Stimulated activated naive CD8-positive, alpha-beta T cell treated with anti-CD3 and anti-CD28 coated beads, Interleukin-15, amount 100 ng/mL, for 72 hours (primary cell): ENCODE results near the gene MEIS1.
"Not testable (repeated sequence)": the region's sequence is repeated elsewhere in the genome, so short reads cannot be mapped to it uniquely, and the experiment has no call there.

Source experiments
- ATAC-seq: fragments of 150-1000 bp; cut with Tn5 transposase; 2 replicates; pipeline ENCODE4 v1.10.0; 2021; ENCODE audit warnings: mild to moderate bottlenecking, moderate library complexity
- DNase-seq, 2 donors: peaks; one replicate each; pipeline ENCODE4 v3.0.0; 2021 to 2022
- H3K27ac Mint-ChIP-seq, 2 donors: one replicate each; pipeline ENCODE4 v1.8.0; 2022; ENCODE audit warnings: mild to moderate bottlenecking in 2 of 2, mixed read lengths in 2 of 2, moderate library complexity in 2 of 2
- H3K27me3 Mint-ChIP-seq: one replicate; pipeline ENCODE4 v1.8.0; 2022; ENCODE audit warnings: mixed read lengths
- H3K4me1 Mint-ChIP-seq: one replicate; pipeline ENCODE4 v1.8.0; 2022; ENCODE audit warnings: mild to moderate bottlenecking, mixed read lengths
- H3K4me3 Mint-ChIP-seq, 2 donors: one replicate each; pipeline ENCODE4 v1.8.0; 2022; ENCODE audit warnings: mild to moderate bottlenecking in 2 of 2, mixed read lengths in 2 of 2, moderate library complexity in 1 of 2
- H3K9me3 Mint-ChIP-seq, 2 donors: one replicate each; pipeline ENCODE4 v1.8.0; 2022; ENCODE audit warnings: mixed read lengths in 2 of 2

MEIS1 gene

DNA sequence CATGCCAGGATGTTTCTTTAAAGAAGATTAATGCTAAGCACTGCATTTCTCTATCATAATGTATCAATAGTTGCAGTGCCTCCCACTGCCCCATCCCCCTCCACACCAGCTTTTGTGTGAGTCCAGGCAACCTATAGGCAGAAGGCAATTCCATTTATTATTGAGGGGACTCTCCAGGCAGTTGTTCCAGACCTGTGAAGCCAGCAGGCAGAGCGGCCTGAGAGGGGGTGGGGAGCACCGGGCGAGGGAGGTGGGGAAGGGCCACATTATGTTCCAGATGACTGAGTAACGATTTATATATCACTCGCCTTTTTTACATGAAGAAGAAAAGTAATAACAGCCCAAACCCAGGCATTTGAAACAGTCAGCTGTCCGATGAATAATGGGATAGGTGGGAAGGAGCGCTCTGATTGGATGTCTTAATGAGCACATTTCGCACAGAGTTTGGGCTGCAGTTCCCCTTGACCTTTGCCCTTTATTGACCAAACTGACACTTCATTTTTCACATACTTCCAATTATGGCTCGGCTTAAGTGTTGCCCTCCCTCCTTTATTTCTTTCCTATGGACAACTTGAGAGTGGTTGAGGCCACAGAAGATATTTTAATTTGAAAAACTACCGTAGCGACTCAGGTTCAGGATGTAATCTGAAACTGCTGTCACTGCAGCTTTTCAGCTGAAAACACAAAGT, 34.4 kb downstream of the MEIS1 start:
- Mint-ChIP-seq H3K4me3 (no peak overlapping the region), H3K27me3 (no peaks in the 10 kb centered on the region), H3K4me1 (no peaks in the 10 kb centered on the region), H3K27ac (no peak overlapping the region), H3K9me3 (no peaks in the 10 kb centered on the region)
- no peak for ATAC-seq
- DNase-seq, result no peak

DNA sequence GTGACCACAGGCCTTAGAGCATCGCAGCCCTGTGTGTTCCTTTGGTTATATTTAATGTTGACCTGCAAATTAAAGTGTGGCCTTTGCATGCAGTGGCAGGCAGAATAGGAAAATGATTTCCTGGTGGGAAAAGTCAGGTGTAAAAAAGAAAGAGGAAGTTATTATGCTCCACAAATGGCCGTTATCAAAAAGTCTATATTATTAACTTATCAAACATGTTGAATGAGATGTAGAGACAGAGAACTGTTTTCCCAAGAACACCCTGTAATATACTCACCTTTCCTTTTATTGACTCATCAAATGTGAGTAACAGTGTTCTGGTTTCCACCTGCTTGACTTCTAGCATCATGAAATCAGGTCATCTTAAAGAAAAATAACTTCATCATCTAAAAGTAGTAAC, 35.3 kb downstream of the MEIS1 start:
- Mint-ChIP-seq H3K9me3 (no peaks in the 10 kb centered on the region), H3K4me1 (no peaks in the 10 kb centered on the region), H3K4me3 (no peak overlapping the region), H3K27me3 (no peaks in the 10 kb centered on the region), H3K27ac (no peak overlapping the region)
- DNase-seq (no peak), ATAC-seq (no peak)

DNA sequence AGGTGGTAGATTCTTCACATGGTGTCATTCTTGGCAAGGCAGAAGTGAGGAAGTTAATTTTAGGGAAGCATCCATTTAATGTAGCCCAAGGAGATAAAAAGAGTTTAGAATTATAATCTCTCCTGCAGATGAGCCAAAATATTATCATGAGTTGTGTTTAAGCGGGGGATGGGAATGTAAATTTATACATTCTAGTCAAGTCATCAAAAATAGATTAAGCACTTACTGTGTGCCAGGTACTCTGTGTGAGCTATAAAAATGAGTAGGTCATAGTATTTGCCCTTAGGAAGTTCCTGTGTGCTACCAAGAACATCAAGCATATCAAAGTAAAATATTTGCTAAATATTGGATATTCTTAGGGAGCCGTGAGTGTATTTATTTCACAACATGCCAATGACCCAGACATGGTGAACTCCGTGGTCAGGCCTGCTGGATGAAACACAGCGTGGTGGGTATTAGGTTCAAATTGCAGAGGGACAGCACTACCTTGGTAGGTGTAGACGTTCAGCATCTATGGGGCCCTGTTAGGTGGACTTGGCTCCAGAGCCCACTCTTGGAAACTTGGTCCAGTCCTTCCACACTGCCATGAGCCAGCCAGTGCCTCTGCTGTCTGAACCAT, 37.4 kb downstream of the MEIS1 start:
- no peaks in the 10 kb centered on the region for H3K9me3 Mint-ChIP-seq
- no peak overlapping the region for H3K27ac Mint-ChIP-seq
- DNase-seq (no peak), ATAC-seq (no peak)
- no peak overlapping the region for H3K4me3 Mint-ChIP-seq
- no peaks in the 10 kb centered on the region for H3K4me1 Mint-ChIP-seq
- H3K27me3 Mint-ChIP-seq, result no peaks in the 10 kb centered on the region

- no peaks in the 10 kb centered on the region for H3K27me3 Mint-ChIP-seq
- peak overlapping the region in 1 of 2 donors; percentile 1 for H3K27ac Mint-ChIP-seq
- ATAC-seq (no peak), DNase-seq (no peak)
- H3K4me1 Mint-ChIP-seq, result no peaks in the 10 kb centered on the region
- H3K4me3 Mint-ChIP-seq, result no peak overlapping the region
- no peaks in the 10 kb centered on the region for H3K9me3 Mint-ChIP-seq
These were observed 42.4 kb downstream of the MEIS1 start for GRCh38 chr2:66477135-66477842.

- H3K4me1 Mint-ChIP-seq, result no peaks in the 10 kb centered on the region
- H3K27me3 Mint-ChIP-seq, result no peaks in the 10 kb centered on the region
- no peaks in the 10 kb centered on the region for H3K9me3 Mint-ChIP-seq
- no peak overlapping the region for H3K27ac Mint-ChIP-seq
- no peak overlapping the region for H3K4me3 Mint-ChIP-seq
- no peak for DNase-seq
- ATAC-seq, result no peak
These were observed 43.4 kb downstream of the MEIS1 start for GRCh38 chr2:66478299-66478698.

DNA sequence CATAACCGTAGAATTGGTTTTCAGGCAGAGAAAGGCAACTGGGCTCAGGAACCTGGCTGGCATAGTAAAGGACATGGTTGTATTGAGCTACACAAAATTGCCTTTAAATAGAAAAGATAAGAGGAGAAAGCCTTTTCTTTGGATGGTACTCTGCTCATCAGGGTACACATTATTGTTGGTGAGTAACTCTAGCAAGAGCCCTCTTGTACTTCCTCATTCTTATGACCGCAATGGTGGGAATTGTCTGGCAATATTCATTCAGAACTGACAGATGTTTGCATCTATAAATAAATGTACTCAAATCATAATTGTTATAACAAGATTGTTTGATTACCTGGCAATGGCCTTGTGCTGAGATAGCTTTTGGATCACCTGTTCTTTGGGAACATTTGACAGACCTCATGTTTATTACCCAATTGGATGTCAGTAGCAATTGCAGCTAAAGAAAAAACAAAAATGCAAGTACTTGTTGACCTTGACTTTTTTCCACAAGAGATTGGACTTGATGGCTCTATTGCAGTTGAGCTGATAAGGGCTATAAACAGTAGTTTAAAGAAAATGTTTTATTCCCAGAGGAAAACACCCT, 43.9 kb downstream of the MEIS1 start:
- H3K4me1 Mint-ChIP-seq, result no peaks in the 10 kb centered on the region
- H3K27ac Mint-ChIP-seq, result no peak overlapping the region
- H3K9me3 Mint-ChIP-seq, result no peaks in the 10 kb centered on the region
- H3K27me3 Mint-ChIP-seq, result no peaks in the 10 kb centered on the region
- ATAC-seq, result no peak
- no peak for DNase-seq
- no peak overlapping the region for H3K4me3 Mint-ChIP-seq

DNA sequence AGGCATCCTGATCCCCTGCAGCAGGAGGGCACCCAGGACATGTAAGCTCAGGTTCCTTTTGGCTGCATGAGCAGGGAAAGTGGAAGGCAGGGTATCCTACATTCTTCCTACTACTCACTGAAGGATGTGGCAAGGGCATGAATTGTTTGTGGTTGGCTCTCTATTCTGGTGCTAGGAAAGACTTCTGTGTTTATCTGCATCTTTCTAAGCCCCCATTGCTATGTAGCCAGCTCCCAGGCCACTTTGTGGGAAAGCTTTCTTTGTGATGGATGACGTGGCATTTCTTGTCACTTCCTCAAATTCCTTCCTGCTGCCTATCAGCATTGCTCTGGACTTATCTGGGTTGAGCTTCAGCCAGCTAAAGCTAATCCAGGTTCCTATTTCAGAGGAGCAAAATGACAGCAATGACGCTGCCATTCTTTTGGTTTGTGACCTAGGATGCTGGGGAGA, 46.2 kb downstream of the MEIS1 start:
- H3K27ac Mint-ChIP-seq, result no peak overlapping the region
- no peak for DNase-seq
- H3K27me3 Mint-ChIP-seq, result no peaks in the 10 kb centered on the region
- H3K4me1 Mint-ChIP-seq, result no peaks in the 10 kb centered on the region
- ATAC-seq, result no peak
- H3K9me3 Mint-ChIP-seq, result peaks cover 0 to 9% of the 10 kb centered on the region in 2 donors
- no peak overlapping the region for H3K4me3 Mint-ChIP-seq

GRCh38 chr2:66485252-66485651, 50.3 kb downstream of the MEIS1 start:
- not testable (repeated sequence) for H3K4me3 Mint-ChIP-seq, H3K4me1 Mint-ChIP-seq, DNase-seq, H3K9me3 Mint-ChIP-seq, H3K27ac Mint-ChIP-seq, ATAC-seq, H3K27me3 Mint-ChIP-seq

DNA sequence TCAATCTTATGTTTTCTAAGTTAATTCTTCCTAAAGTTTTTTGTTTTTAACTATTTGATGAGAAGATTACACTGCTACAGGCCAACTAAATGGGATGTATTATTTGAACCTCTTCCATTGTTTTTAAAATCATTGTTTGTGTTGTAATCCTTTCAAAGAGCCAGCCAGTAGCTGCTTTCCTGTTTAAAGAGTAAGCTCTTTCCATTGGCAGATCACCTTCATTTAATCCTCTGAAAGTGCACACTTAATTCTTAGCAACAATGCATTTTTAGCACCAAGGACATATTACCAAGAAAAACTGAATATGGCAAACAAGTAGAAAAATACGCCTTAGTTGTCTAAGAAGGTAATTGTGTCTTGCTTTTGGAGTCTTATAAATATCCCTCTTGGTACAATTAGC, 54.0 kb downstream of the MEIS1 start:
- Mint-ChIP-seq H3K4me3 (no peak overlapping the region), H3K27me3 (no peaks in the 10 kb centered on the region), H3K4me1 (no peaks in the 10 kb centered on the region), H3K27ac (no peak overlapping the region), H3K9me3 (peaks cover 0 to 9% of the 10 kb centered on the region in 2 donors)
- DNase-seq, result no peak
- no peak for ATAC-seq

GRCh38 chr2:66489436-66489835, 54.5 kb downstream of the MEIS1 start:
- Mint-ChIP-seq H3K27ac (no peak overlapping the region), H3K27me3 (no peaks in the 10 kb centered on the region), H3K4me3 (no peak overlapping the region)

DNA sequence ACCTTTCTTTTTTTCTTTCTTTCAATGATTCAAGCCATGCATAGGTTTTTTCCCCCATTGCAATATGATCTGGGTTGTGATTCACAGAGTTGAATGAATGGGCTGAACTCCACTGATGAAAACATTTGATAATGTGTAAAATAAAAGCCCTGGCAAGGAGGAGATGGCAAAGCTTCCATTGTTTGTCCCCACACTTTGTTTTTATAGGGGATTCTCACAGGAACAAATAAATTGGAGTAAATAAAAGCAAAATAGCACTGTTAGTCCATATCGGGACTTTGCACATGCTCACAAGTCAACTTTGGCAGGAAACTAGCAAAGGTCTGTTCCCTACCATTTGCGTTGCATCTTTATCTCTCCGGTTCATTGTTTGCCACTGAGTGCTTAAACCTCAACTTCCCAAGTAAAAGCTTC, 55.7 kb downstream of the MEIS1 start:
- Mint-ChIP-seq H3K4me1 (no peaks in the 10 kb centered on the region), H3K27ac (no peak overlapping the region), H3K27me3 (no peaks in the 10 kb centered on the region), H3K4me3 (no peak overlapping the region), H3K9me3 (peaks cover 0 to 4% of the 10 kb centered on the region in 2 donors)
- ATAC-seq (no peak), DNase-seq (no peak)

More at GRCh38 chr2:66489436-66489835, 54.5 kb downstream of the MEIS1 start:
- no peaks in the 10 kb centered on the region for H3K4me1 Mint-ChIP-seq
- no peak for ATAC-seq
- peaks cover 0 to 9% of the 10 kb centered on the region in 2 donors for H3K9me3 Mint-ChIP-seq
- DNase-seq, result no peak

DNA sequence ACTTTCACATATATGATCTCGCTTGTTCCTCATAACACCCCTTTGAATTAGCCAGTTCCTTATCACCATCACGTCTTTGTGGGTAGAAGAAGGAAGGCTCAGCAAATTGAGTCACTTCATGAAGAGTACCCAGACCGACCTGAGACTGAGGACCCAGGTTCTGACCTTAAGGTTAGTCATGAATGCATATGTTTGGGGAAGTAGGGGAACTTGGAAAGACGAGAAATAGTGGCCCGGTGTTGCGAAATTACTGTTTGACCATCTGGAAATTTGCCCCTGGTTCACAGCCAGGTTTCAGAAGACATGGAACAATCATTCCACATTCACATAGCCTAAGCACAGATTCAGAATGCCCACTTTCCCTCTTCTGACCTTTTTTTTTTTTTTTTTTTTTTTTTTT, 59.8 kb downstream of the MEIS1 start:
- Mint-ChIP-seq H3K27me3 (no peaks in the 10 kb centered on the region), H3K4me1 (no peaks in the 10 kb centered on the region), H3K27ac (no peak overlapping the region), H3K9me3 (no peaks in the 10 kb centered on the region), H3K4me3 (no peak overlapping the region)
- DNase-seq (no peak), ATAC-seq (no peak)

- H3K4me1 Mint-ChIP-seq, result no peaks in the 10 kb centered on the region
- H3K4me3 Mint-ChIP-seq, result no peak overlapping the region
- DNase-seq, result no peak
- no peaks in the 10 kb centered on the region for H3K9me3 Mint-ChIP-seq
- no peak for ATAC-seq
- no peaks in the 10 kb centered on the region for H3K27me3 Mint-ChIP-seq
- peak overlapping the region in 1 of 2 donors; percentile 3 for H3K27ac Mint-ChIP-seq
These were observed 61.1 kb downstream of the MEIS1 start for GRCh38 chr2:66495788-66496640.

DNA sequence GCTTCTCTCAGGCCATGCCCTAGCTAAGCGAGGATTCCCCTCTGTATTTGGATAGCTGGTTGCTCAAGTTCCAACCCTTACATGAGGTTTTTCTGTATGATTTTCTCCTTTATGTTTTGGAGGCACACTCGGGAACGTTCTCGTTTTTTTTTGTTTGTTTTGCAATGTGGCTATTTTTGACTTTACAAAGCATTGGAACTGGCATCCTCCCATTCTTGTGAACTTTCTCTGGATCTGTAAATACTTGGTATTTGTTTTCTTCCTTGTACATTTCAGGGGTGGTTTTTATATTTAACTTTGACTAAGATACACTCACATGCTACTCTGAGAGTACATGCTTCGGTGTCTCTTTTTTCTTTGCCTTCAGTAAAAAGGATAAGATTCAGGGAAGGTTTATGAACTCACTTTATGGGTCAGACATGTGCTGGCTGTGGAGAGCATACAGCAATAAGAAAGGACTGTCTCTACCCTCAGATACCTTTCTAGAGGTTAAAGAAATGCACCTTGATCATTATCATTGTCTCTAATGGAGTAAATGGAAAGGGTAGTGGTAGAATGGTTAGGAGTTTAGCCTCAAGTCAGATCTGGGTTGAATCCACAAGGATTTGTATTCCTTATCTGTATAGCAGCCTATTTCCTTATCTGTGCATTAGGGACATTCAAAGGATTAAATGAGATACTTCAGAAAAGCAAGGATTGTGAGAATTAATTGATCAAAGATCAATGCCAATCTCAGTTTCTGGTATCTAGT, 61.9 kb downstream of the MEIS1 start:
- H3K4me3 Mint-ChIP-seq, result no peak overlapping the region
- DNase-seq (no peak), ATAC-seq (no peak)
- H3K27me3 Mint-ChIP-seq, result no peaks in the 10 kb centered on the region
- H3K27ac Mint-ChIP-seq, result no peak overlapping the region
- H3K9me3 Mint-ChIP-seq, result no peaks in the 10 kb centered on the region
- H3K4me1 Mint-ChIP-seq, result no peaks in the 10 kb centered on the region
